ENCODE data around the gene GLRX. TPM values are rescaled to one million over a fixed set of nuclear protein-coding genes. Genes with fewer than 3 reads are reported as not detected.

Gene GLRX
- 40.0 and 50.9 TPM in 2 replicates for polyA plus RNA-seq (2012; rRNA removed)
- polyA plus RNA-seq (2012; cell fraction: cytosol; rRNA removed): 49.0 and 49.6 TPM in 2 replicates
- 14.3 and 23.7 TPM in 2 replicates for polyA plus RNA-seq (2012; cell fraction: nucleus; rRNA removed)

GRCh38 chr5:95822542-95823181 lies at the start of gene GLRX:
GLRX (minus strand) TSS chr5:95822726; CDS start chr5:95822662, 64 bp downstream.
- H2AFZ ChIP-seq (ENCODE audit: low read depth): peak within 1 kb of the TSS; percentile 100
- no peaks in the 10 kb centered on the region for H3K27me3 ChIP-seq (ENCODE audit: insufficient read depth)
- TF ChIP-seq RCOR1 (IDR thresholded peaks at IDR 0.05; ENCODE audit: low read length) (no peak), PBX3 (IDR thresholded peaks at IDR 0.05) (0 out of 2 replicates have a peak, but pooled peaks have one; percentile 3), SIN3A (IDR thresholded peaks at IDR 0.05; ENCODE audit: borderline replicate concordance, low read depth, low read length) (no peak), ELF1 (IDR thresholded peaks at IDR 0.05) (no peak), CHD2 (IDR thresholded peaks at IDR 0.05; ENCODE audit: low read length, partially characterized antibody) (no peak), POLR2AphosphoS5 (IDR thresholded peaks at IDR 0.05; ENCODE audit: low read depth, low read length) (peak; percentile 89), MAX (IDR thresholded peaks at IDR 0.05; ENCODE audit: low read depth) (peak; percentile 80), NRF1 (IDR thresholded peaks at IDR 0.05; ENCODE audit: low read depth, low read length) (no peak)
- H3K9me3 ChIP-seq: no peaks in the 10 kb centered on the region
- peaks cover 14% of the 10 kb centered on the region; the same call in 1 of the 2 replicates for H3K79me2 ChIP-seq (ENCODE audit: insufficient read depth)
- ChIA-PET CTCF (interaction anchor here (0.6 to 4.4 kb wide), 7 partner anchors 10 to 179 kb away, joined by 3 to 20 read pairs (median 6); no protein-coding TSS in a partner anchor), POLR2A (interaction anchor here (1.0 kb wide), 1 partner anchor 91 kb away, joined by 4 read pairs; no protein-coding TSS in a partner anchor)
- peak; percentile 63 for DNase-seq
- peak within 1 kb of the TSS; percentile 72 to 90 for H3K4me3 ChIP-seq (ENCODE audit: low read depth in 2 of 2, low read length in 1 of 2)
- H3K4me2 ChIP-seq: peak within 1 kb of the TSS; percentile 87
- H3K9me2 ChIP-seq: no peaks in the 10 kb centered on the region
- peaks cover 9 to 22% of the 10 kb centered on the region in 2 experiments for H3K4me1 ChIP-seq (ENCODE audit: control insufficient read depth in 1 of 2, insufficient read depth in 2 of 2, low read depth in 1 of 2, low read length in 1 of 2)
- 0% methylated on average over 7 of the region's 8 CpGs for WGBS (ENCODE audit: low lambda C conversion rate)
- H3K36me3 ChIP-seq (replicated peaks in 1 of 2; ENCODE audit: control insufficient read depth in 1 of 2, insufficient read depth in 2 of 2, low read length in 1 of 2): no peaks in the 10 kb centered on the region
- H3F3A ChIP-seq (replicated peaks; ENCODE audit: insufficient read depth): peaks cover 18% of the 10 kb centered on the region
- H3K9ac ChIP-seq: peak within 1 kb of the TSS; percentile 71
- peak within 1 kb of the TSS; percentile 74 to 85 for H3K27ac ChIP-seq (ENCODE audit: low read depth in 2 of 2, low read length in 1 of 2)
- no peaks in the 10 kb centered on the region for H4K20me1 ChIP-seq (ENCODE audit: insufficient read depth)

GRCh38 chr5:95871146-95871806 lies 48.8 kb upstream of the GLRX start:
- peaks cover 0 to 18% of the 10 kb centered on the region in 2 experiments; a peak in 1 of 4 replicates for H3K4me1 ChIP-seq (ENCODE audit: control insufficient read depth in 1 of 2, insufficient read depth in 2 of 2, low read depth in 1 of 2, low read length in 1 of 2)
- WGBS (ENCODE audit: low lambda C conversion rate): 94% methylated on average over 9 of the region's 9 CpGs
- ChIA-PET POLR2A (no interaction called here), CTCF (interaction anchor here (0.5 to 2.8 kb wide), 5 partner anchors 8 to 587 kb away, joined by 3 to 12 read pairs (median 3); partner anchors contain the start of gene MCTP1)
- H3K27me3 ChIP-seq (ENCODE audit: insufficient read depth): no peaks in the 10 kb centered on the region
- no peak for DNase-seq
- no peak overlapping the region for H3K4me3 ChIP-seq (ENCODE audit: low read depth in 2 of 2, low read length in 1 of 2)
- H3K4me2 ChIP-seq: no peak overlapping the region
- no peaks in the 10 kb centered on the region for H4K20me1 ChIP-seq (ENCODE audit: insufficient read depth)
- peak overlapping the region in 1 of 2 experiments; percentile 74; a peak in 1 of 4 replicates for H3K27ac ChIP-seq (ENCODE audit: low read depth in 2 of 2, low read length in 1 of 2)
- no peak overlapping the region for H3K9ac ChIP-seq
- H3K36me3 ChIP-seq (replicated peaks in 1 of 2; ENCODE audit: control insufficient read depth in 1 of 2, insufficient read depth in 2 of 2, low read length in 1 of 2): no peaks in the 10 kb centered on the region
- no peaks in the 10 kb centered on the region for H3K79me2 ChIP-seq (ENCODE audit: insufficient read depth)
- H3K9me3 ChIP-seq: no peaks in the 10 kb centered on the region
- no peaks in the 10 kb centered on the region for H3K9me2 ChIP-seq
- no peak overlapping the region for H2AFZ ChIP-seq (ENCODE audit: low read depth)
- peaks cover 24% of the 10 kb centered on the region for H3F3A ChIP-seq (replicated peaks; ENCODE audit: insufficient read depth)
- TF ChIP-seq POLR2AphosphoS5 (IDR thresholded peaks at IDR 0.05; ENCODE audit: low read depth, low read length): no peak
- no peak for TF ChIP-seq RXRA (IDR thresholded peaks at IDR 0.05; ENCODE audit: borderline replicate concordance, low read depth)
- no peak for TF ChIP-seq USF2 (IDR thresholded peaks at IDR 0.05; ENCODE audit: borderline replicate concordance, low read depth, low read length)
- TF ChIP-seq ZBTB33 (IDR thresholded peaks at IDR 0.05; ENCODE audit: borderline replicate concordance, low read depth): no peak
- TF ChIP-seq RAD21 (IDR thresholded peaks at IDR 0.05; ENCODE audit: low read length): no peak
- no peak for TF ChIP-seq USF1 (IDR thresholded peaks at IDR 0.05; ENCODE audit: borderline replicate concordance, low read depth)
- TF ChIP-seq SMC3 (IDR thresholded peaks at IDR 0.05; ENCODE audit: low read depth, low read length): no peak
- TF ChIP-seq FOSL2 (IDR thresholded peaks at IDR 0.05; ENCODE audit: borderline replicate concordance, low read depth): no peak
- no peak for TF ChIP-seq MEF2A (IDR thresholded peaks at IDR 0.05; ENCODE audit: borderline replicate concordance, low read depth)
- TF ChIP-seq MXI1 (IDR thresholded peaks at IDR 0.05; ENCODE audit: low read depth, low read length): no peak
- TF ChIP-seq NFIC (IDR thresholded peaks at IDR 0.05; ENCODE audit: borderline replicate concordance): no peak

Measured in SK-N-SH (cell line).